ENCODE measurements around the gene CARS1. TPM values are rescaled to one million over a fixed set of nuclear protein-coding genes. Genes with fewer than 3 reads are reported as not detected.

CARS1 gene
- total and polyA plus RNA-seq, 9 of the 15 experiments (the other 6 are each of a cell fraction or from before 2014, with no cell fraction given) = 14.4 to 106 (median 73.6) TPM

GRCh38 chr11:2963112-2963754 is 94.0 kb downstream of the CARS1 start:
- no peak for ATAC-seq
- TF ChIP-seq POLR2AphosphoS5 (IDR thresholded peaks at IDR 0.05; ENCODE audit: control insufficient read depth, insufficient read depth, low read depth, low read length) = 0 out of 2 replicates have a peak, but pooled peaks have one; percentile 21
- TF ChIP-seq ZNF778 (CRISPR knock-in tag; IDR thresholded peaks at IDR 0.05) = no peak
- TF ChIP-seq, protein P1, sequence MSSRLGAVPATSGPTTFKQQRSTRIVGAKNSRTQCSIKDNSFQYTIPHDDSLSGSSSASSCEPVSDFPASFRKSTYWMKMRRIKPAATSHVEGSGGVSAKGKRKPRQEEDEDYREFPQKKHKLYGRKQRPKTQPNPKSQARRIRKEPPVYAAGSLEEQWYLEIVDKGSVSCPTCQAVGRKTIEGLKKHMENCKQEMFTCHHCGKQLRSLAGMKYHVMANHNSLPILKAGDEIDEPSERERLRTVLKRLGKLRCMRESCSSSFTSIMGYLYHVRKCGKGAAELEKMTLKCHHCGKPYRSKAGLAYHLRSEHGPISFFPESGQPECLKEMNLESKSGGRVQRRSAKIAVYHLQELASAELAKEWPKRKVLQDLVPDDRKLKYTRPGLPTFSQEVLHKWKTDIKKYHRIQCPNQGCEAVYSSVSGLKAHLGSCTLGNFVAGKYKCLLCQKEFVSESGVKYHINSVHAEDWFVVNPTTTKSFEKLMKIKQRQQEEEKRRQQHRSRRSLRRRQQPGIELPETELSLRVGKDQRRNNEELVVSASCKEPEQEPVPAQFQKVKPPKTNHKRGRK (tag; IDR thresholded peaks at IDR 0.05) = peak; percentile 48
- no peak for DNase-seq (ENCODE audit: extremely low read depth in 1 of 4, low spot score in 3 of 4)
- peaks cover 19% of the 10 kb centered on the region for H4K20me1 ChIP-seq (replicated peaks; ENCODE audit: control insufficient read depth, insufficient read depth, low read length)
- in situ Hi-C loops (cut with MboI) (no loop called here), intact Hi-C loops (cut with micrococcal nuclease) (no loop called here)
- H3K27ac ChIP-seq (ENCODE audit: extremely low read depth, low read depth, low read length) = no peak overlapping the region
- no peak overlapping the region for H3K4me3 ChIP-seq
- ChIA-PET POLR2A (interaction anchor here (0.6 to 1.0 kb wide), 2 partner anchors 12 to 261 kb away, joined by 3 read pairs; no protein-coding TSS in a partner anchor), CTCF (ENCODE audit: low intra/inter-chr PET ratio) (interaction anchor here (0.7 kb wide), 1 partner anchor 61 kb away, joined by 4 read pairs; no protein-coding TSS in a partner anchor)
- no peaks in the 10 kb centered on the region for H3K27me3 ChIP-seq (ENCODE audit: control insufficient read depth in 2 of 2, insufficient read depth in 2 of 2, low read length in 2 of 2)
- BruUV-seq (replicated peaks) = no TSS peak
- H3K4me1 ChIP-seq (replicated peaks in 1 of 2; ENCODE audit: control insufficient read depth in 2 of 2, insufficient read depth in 2 of 2, low read length in 2 of 2) = no peaks in the 10 kb centered on the region
- no peaks in the 10 kb centered on the region for H3K9me3 ChIP-seq (replicated peaks; ENCODE audit: control insufficient read depth, insufficient read depth, low read depth, low read length)
- H3K79me2 ChIP-seq (ENCODE audit: control insufficient read depth, insufficient read depth, low read length) = peaks cover 61% of the 10 kb centered on the region
- no peaks in the 10 kb centered on the region for H3K9me1 ChIP-seq (ENCODE audit: control insufficient read depth, insufficient read depth, low read length)
- peaks cover 96% of the 10 kb centered on the region for H3K36me3 ChIP-seq (ENCODE audit: control insufficient read depth, insufficient read depth, low read length)
- FAIRE-seq = no peak
- no peak overlapping the region for H3K4me2 ChIP-seq (ENCODE audit: insufficient read depth, low read length)
- H2AFZ ChIP-seq (ENCODE audit: low read depth, low read length) = no peak overlapping the region
- WGBS (ENCODE audit: insufficient coverage, low coverage, missing lambda C conversion rate) = 97% methylated on average over 7 of the region's 7 CpGs
- H3K9ac ChIP-seq (ENCODE audit: insufficient read depth in 1 of 2, low read depth in 2 of 2, low read length in 2 of 2) = no peak overlapping the region
